Ovary (tissue), 9 donors: ENCODE data around the gene ANKDD1A. TPM values are rescaled to one million over a fixed set of nuclear protein-coding genes. Genes with fewer than 3 reads are reported as not detected.

ENCODE experiments used
- DNase-seq, 5 donors: peaks; one replicate each; pipeline ENCODE4 v3.0.0-alpha.2; 2019 to 2020
- H3K27ac ChIP-seq, 2 donors: fragments of 200-600 bp; one replicate each; pipeline versions ENCODE4 v1.5.1 to v1.8.0; 2019 to 2022
- H3K27me3 ChIP-seq: fragments of 200-600 bp; one replicate; pipeline ENCODE4 v1.8.0; 2022
- H3K36me3 ChIP-seq: fragments of 200-600 bp; sonication (generic); one replicate; pipeline ENCODE4 v1.5.1; 2019
- H3K4me1 ChIP-seq: one replicate; pipeline ENCODE4 v1.8.1; 2013; ENCODE audit warnings: mild to moderate bottlenecking, moderate library complexity; ENCODE audit not compliant: insufficient read depth
- H3K4me3 ChIP-seq: fragments of 200-600 bp; sonication (generic); one replicate; pipeline ENCODE4 v1.5.1; 2017
- H3K9me3 ChIP-seq, 2 donors: fragments of 200-600 bp in 1 of 2; sonication (generic) in 1 of 2; one replicate each; pipeline versions ENCODE4 v1.5.1 to v1.8.1; 2013 to 2019; ENCODE audit warnings: mild to moderate bottlenecking in 1 of 2, moderate library complexity in 1 of 2
- CTCF ChIP-seq, 3 donors: fragments of 450-650 bp in 2 of 3; fragments of 200-600 bp in 1 of 3; IDR thresholded peaks; one replicate each; pipeline versions ENCODE4 v1.5.1 to v1.8.0; 2016 to 2022; ENCODE audit warnings: antibody characterized with exemption in 3 of 3, mild to moderate bottlenecking in 1 of 3
- EP300 ChIP-seq: sonication (generic); formaldehyde crosslinking; IDR thresholded peaks from one replicate; pipeline ENCODE4 v1.6.1; 2017; ENCODE audit warnings: antibody characterized with exemption
- POLR2A ChIP-seq: fragments of 450-650 bp; IDR thresholded peaks from one replicate; pipeline ENCODE4 v1.6.1; 2017; ENCODE audit warnings: antibody characterized with exemption, mild to moderate bottlenecking, moderate library complexity
- WGBS, 3 donors: extraction: QIAGEN DNeasy Blood & Tissue Kit in 1 of 3; methylation state at CpG; one replicate each; pipeline versions ENCODE4 v1.1.5 to v1.1.7; 2013 to 2017; 5-methylcytosine and 5-hydroxymethylcytosine counted together
- intact Hi-C, 4 donors: fragments of 100-400 bp; cut with DNase I; formaldehyde crosslinking; loops; one replicate each; pipeline versions ENCODE4 v1.11.0 to v1.15.1; 2022 to 2023
- polyA plus RNA-seq, 2 donors: library from polyadenylated mRNA; stranded (reverse); fragments of 200-250 nt in 1 of 2; fragments of 350-450 nt in 1 of 2; fragmentation: Illumina TruSeq in 1 of 2; extraction: RNeasy Lipid Tissue Mini Kit (QIAGEN cat#74804) in 1 of 2; gene quantifications; one replicate each; pipeline ENCODE4 v1.2.3, GENCODE V29; 2013 to 2014
- total RNA-seq, 7 donors: library from RNA; depleted of rRNA in 2 of 7; stranded (reverse); fragments of >200 nt in 2 of 7; fragmentation: NEBNext Ultra II Directional in 3 of 7; extraction: Animal tissue kit (Norgen Biotek cat#: 25700) in 3 of 7; gene quantifications; one replicate each; pipeline versions ENCODE4 v1.1.0 to v1.2.4, GENCODE V29; 2016 to 2023
- donor health status: DM: no; HTN: no; CAD: no; lungs with moderate emphysema.
- donor health status: DM: no; HTN: no; CAD: no.
- donor health status: Bipolar disorder and iron deficiency.
- donor health status: DM: yes; HTN: yes; CAD: no.
- donor health status: DM: no; HTN: no; CAD: no.
- donor health status: DM: yes; HTN: yes; CAD: no.

The ANKDD1A gene
- total and polyA plus RNA-seq, 9 donors: 5.7 to 29.4 (median 10.2) TPM

GRCh38 chr15:64905941-64906340 is 5.8 kb upstream of the ANKDD1A start:
- WGBS, 3 donors: 80 to 92% (median 91%) methylated on average over 9 of the region's 9 CpGs
- Histone ChIP-seq H3K4me3 (no peak overlapping the region), H3K36me3 (no peaks in the 10 kb centered on the region), H3K4me1 (no peaks in the 10 kb centered on the region), H3K27ac (no peak overlapping the region), H3K27me3 (no peaks in the 10 kb centered on the region), H3K9me3 (no peaks in the 10 kb centered on the region)
- DNase-seq: no peak
- intact Hi-C loops: no loop called here
- no peak for TF ChIP-seq CTCF (IDR thresholded peaks at IDR 0.05)
- TF ChIP-seq POLR2A: no peak
- TF ChIP-seq EP300: no peak

- no peak for TF ChIP-seq EP300
- no peak for TF ChIP-seq POLR2A
- no peak for TF ChIP-seq CTCF (IDR thresholded peaks at IDR 0.05)
- no peak overlapping the region for H3K27ac ChIP-seq
- no peaks in the 10 kb centered on the region for H3K27me3 ChIP-seq
- no peaks in the 10 kb centered on the region for H3K36me3 ChIP-seq
- DNase-seq: no peak
- H3K4me1 ChIP-seq: no peaks in the 10 kb centered on the region
- intact Hi-C loops: no loop called here
- no peak overlapping the region for H3K4me3 ChIP-seq
- WGBS, 3 donors: 88 to 98% (median 95%) methylated on average over 3 of the region's 3 CpGs
- no peaks in the 10 kb centered on the region for H3K9me3 ChIP-seq
These were observed 5.3 kb upstream of the ANKDD1A start for GRCh38 chr15:64906402-64906801.

GRCh38 chr15:64907991-64908390 is 3.7 kb upstream of the ANKDD1A start:
- DNase-seq: no peak
- intact Hi-C loops: no loop called here

GRCh38 chr15:64909546-64909945 is 2.2 kb upstream of the ANKDD1A start:
- H3K27ac ChIP-seq: no peak overlapping the region
- peaks cover 2% of the 10 kb centered on the region for H3K4me1 ChIP-seq
- DNase-seq: no peak
- no peaks in the 10 kb centered on the region for H3K9me3 ChIP-seq
- no peaks in the 10 kb centered on the region for H3K27me3 ChIP-seq
- H3K4me3 ChIP-seq: no peak overlapping the region
- intact Hi-C loops: no loop called here
- WGBS, 3 donors: 87 to 94% (median 90%) methylated on average over 3 of the region's 3 CpGs
- no peaks in the 10 kb centered on the region for H3K36me3 ChIP-seq
- TF ChIP-seq POLR2A (no peak), EP300 (no peak), CTCF (IDR thresholded peaks at IDR 0.05) (no peak)

More at GRCh38 chr15:64907991-64908390, 3.7 kb upstream of the ANKDD1A start:
- Histone ChIP-seq H3K36me3 (no peaks in the 10 kb centered on the region), H3K27ac (no peak overlapping the region), H3K9me3 (no peaks in the 10 kb centered on the region), H3K4me1 (peaks cover 2% of the 10 kb centered on the region), H3K27me3 (no peaks in the 10 kb centered on the region), H3K4me3 (no peak overlapping the region)
- no peak for TF ChIP-seq POLR2A
- TF ChIP-seq EP300: no peak
- no peak for TF ChIP-seq CTCF (IDR thresholded peaks at IDR 0.05)
- WGBS, 3 donors: 9 to 11% (median 9%) methylated on average over 1 of the region's 1 CpG
